Measurements from ENCODE around the gene NDUFA11.
"Not testable (repeated sequence)": the region's sequence is repeated elsewhere in the genome, so short reads cannot be mapped to it uniquely, and the experiment has no call there.

NDUFA11 gene

GRCh38 chr19:5851302-5851701 lies 52.3 kb downstream of the NDUFA11 start, which contains the start of gene FUT3:
Gene FUT3, minus strand, starts transcription at chr19:5851449.
- FAIRE-seq = no peak
- DNase-seq (ENCODE audit: insufficient read length, low spot score) = no peak
- no peak for TF ChIP-seq CTCF (IDR thresholded peaks at IDR 0.05; ENCODE audit: insufficient read depth, missing control alignments)

- DNase-seq (ENCODE audit: insufficient read length, low spot score) = no peak
- FAIRE-seq = no peak
- no peak for TF ChIP-seq CTCF (IDR thresholded peaks at IDR 0.05; ENCODE audit: insufficient read depth, missing control alignments)
Observed at GRCh38 chr19:5850743-5851293, 52.8 kb downstream of the NDUFA11 start.

GRCh38 chr19:5850189-5850588 lies 53.4 kb downstream of the NDUFA11 start:
- no peak for TF ChIP-seq CTCF (IDR thresholded peaks at IDR 0.05; ENCODE audit: insufficient read depth, missing control alignments)
- FAIRE-seq (no peak), DNase-seq (ENCODE audit: insufficient read length, low spot score) (no peak)

GRCh38 chr19:5848621-5849020 lies 55.0 kb downstream of the NDUFA11 start:
- FAIRE-seq = not testable (repeated sequence)

GRCh38 chr19:5847846-5848245 lies 55.7 kb downstream of the NDUFA11 start:
- not testable (repeated sequence) for FAIRE-seq; DNase-seq (ENCODE audit: insufficient read length, low spot score)

More at GRCh38 chr19:5848621-5849020, 55.0 kb downstream of the NDUFA11 start:
- DNase-seq (ENCODE audit: insufficient read length, low spot score) = not testable (repeated sequence)
